ENCODE results near the gene KIAA1755. TPM values are rescaled to one million over a fixed set of nuclear protein-coding genes. Genes with fewer than 3 reads are reported as not detected.

KIAA1755 gene
- total RNA-seq, 2 donors from 2014 or later = 0.78 to 0.99 TPM

DNA sequence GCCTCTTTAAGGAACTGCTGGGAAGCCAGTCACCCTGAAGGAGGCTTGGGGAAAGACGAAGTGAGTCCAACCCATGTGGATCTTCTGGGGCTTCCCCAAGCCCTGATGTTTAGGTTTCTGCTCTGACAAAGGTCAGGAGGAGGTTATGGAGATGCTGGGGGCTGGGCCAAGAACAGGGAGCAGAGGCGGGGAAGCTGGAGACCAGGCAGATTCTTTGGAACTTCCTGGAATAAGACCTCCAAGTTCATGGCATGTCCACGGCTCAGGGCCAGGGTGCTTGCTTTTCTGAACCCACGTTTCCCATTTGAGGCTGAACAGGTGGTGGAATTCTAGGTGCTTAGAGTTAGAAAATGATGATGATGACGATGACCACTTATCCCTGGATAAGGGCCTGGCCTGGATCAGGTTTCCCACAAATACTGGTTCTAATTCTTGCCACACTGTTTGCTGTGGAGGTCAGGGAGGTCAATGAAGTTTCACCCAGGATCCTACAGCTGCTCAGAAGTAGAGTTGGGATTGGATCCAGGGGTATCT lies 65.5 kb downstream of the KIAA1755 start:
- intact Hi-C loops (cut with DNase I) = no loop called here
- 57 to 79% methylated on average over 5 of the region's 5 CpGs for WGBS, 2 donors

DNA sequence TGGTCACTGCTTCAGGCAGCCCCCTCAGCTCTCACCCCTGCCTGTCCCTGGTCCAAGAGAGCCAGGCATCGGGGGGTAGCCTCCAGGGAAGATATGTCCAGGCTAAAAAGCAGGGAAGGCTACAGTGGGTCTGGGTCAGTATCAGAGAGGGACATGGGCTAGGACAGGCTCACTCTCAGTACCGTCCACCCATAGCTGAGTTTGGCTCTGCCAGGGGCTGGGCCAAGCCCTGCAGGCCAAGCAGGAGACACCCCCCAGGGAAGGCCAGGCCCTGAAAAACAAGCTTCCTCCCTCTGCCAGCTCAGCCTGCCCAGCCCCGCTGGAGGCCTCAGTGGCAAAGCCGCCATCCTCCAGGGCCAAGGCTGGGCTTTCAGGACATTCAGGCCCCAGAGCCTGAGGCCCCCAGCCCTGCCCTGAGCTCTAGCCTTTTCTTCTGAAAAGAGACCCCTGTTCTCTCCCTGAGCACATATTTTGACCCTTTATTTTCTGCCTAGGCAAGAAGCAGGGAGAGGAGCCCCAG lies 66.9 kb downstream of the KIAA1755 start:
- intact Hi-C loops (cut with DNase I) = no loop called here
- H3K27ac ChIP-seq = no peak overlapping the region
- no peaks in the 10 kb centered on the region for H3K36me3 ChIP-seq (replicated peaks in 1 of 2; ENCODE audit: insufficient read depth in 1 of 2, low read depth in 2 of 2)
- WGBS, 2 donors = 77 to 80% methylated on average over 2 to 4 of the region's 4 CpGs
- H3K4me3 ChIP-seq = no peak overlapping the region
- DNase-seq = no peak
- ATAC-seq = no peak
- no peak for TF ChIP-seq POLR2A (IDR thresholded peaks at IDR 0.05)
- TF ChIP-seq, protein P1, sequence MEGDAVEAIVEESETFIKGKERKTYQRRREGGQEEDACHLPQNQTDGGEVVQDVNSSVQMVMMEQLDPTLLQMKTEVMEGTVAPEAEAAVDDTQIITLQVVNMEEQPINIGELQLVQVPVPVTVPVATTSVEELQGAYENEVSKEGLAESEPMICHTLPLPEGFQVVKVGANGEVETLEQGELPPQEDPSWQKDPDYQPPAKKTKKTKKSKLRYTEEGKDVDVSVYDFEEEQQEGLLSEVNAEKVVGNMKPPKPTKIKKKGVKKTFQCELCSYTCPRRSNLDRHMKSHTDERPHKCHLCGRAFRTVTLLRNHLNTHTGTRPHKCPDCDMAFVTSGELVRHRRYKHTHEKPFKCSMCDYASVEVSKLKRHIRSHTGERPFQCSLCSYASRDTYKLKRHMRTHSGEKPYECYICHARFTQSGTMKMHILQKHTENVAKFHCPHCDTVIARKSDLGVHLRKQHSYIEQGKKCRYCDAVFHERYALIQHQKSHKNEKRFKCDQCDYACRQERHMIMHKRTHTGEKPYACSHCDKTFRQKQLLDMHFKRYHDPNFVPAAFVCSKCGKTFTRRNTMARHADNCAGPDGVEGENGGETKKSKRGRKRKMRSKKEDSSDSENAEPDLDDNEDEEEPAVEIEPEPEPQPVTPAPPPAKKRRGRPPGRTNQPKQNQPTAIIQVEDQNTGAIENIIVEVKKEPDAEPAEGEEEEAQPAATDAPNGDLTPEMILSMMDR (IDR thresholded peaks at IDR 0.05) = no peak
- no peaks in the 10 kb centered on the region for H3K9me3 ChIP-seq
- no peaks in the 10 kb centered on the region for H3K4me1 ChIP-seq
- H3K27me3 ChIP-seq = no peaks in the 10 kb centered on the region

More for the DNA sequence above, 65.5 kb downstream of the KIAA1755 start:
- H3K4me1 ChIP-seq = no peaks in the 10 kb centered on the region
- no peak overlapping the region for H3K27ac ChIP-seq
- H3K4me3 ChIP-seq = no peak overlapping the region
- no peaks in the 10 kb centered on the region for H3K9me3 ChIP-seq
- TF ChIP-seq, protein P1 (IDR thresholded peaks at IDR 0.05) = no peak
- TF ChIP-seq POLR2A (IDR thresholded peaks at IDR 0.05) = no peak
- ATAC-seq (no peak), DNase-seq (no peak)
- no peaks in the 10 kb centered on the region for H3K27me3 ChIP-seq
- no peaks in the 10 kb centered on the region for H3K36me3 ChIP-seq (replicated peaks in 1 of 2; ENCODE audit: insufficient read depth in 1 of 2, low read depth in 2 of 2)

GRCh38 chr20:38192323-38192885 lies 68.1 kb downstream of the KIAA1755 start:
- WGBS, 2 donors = 75 to 80% methylated on average over 9 of the region's 9 CpGs
- Histone ChIP-seq H3K27me3 (no peaks in the 10 kb centered on the region), H3K36me3 (replicated peaks in 1 of 2; ENCODE audit: insufficient read depth in 1 of 2, low read depth in 2 of 2) (no peaks in the 10 kb centered on the region), H3K4me3 (no peak overlapping the region), H3K27ac (no peak overlapping the region), H3K4me1 (no peaks in the 10 kb centered on the region), H3K9me3 (no peaks in the 10 kb centered on the region)
- no peak for TF ChIP-seq POLR2A (IDR thresholded peaks at IDR 0.05)
- TF ChIP-seq, protein P1 (IDR thresholded peaks at IDR 0.05) = no peak
- DNase-seq (no peak), ATAC-seq (no peak)
- intact Hi-C loops (cut with DNase I) = no loop called here

DNA sequence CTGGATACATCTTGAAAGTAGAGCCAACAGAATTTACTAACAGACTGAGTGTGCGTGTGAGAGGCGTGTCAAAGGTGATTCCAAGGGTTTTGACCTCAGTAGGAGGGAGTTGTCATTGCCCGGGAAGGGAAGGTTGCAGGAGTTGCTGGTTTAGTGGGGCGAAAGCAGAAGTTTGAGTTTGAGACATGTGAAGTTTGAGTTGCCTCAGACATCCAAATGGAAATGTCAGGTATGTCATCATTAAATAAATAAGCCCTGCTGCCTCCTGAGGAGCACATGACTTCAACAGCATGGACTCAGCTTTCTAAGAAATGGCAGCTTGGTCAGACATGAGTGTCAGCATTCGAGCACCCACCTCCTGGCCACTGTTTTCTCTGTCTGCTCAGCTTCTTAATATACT lies 68.9 kb downstream of the KIAA1755 start:
- WGBS, 2 donors = 66 to 67% methylated on average over 5 of the region's 5 CpGs
- ATAC-seq = no peak
- no peak overlapping the region for H3K27ac ChIP-seq

More for the DNA sequence above, 68.9 kb downstream of the KIAA1755 start:
- Histone ChIP-seq H3K36me3 (replicated peaks in 1 of 2; ENCODE audit: insufficient read depth in 1 of 2, low read depth in 2 of 2) (no peaks in the 10 kb centered on the region), H3K9me3 (no peaks in the 10 kb centered on the region), H3K4me1 (no peaks in the 10 kb centered on the region), H3K27me3 (no peaks in the 10 kb centered on the region), H3K4me3 (no peak overlapping the region)
- TF ChIP-seq, protein P1 (IDR thresholded peaks at IDR 0.05) = no peak
- TF ChIP-seq POLR2A (IDR thresholded peaks at IDR 0.05) = no peak
- intact Hi-C loops (cut with DNase I) = no loop called here
- DNase-seq = no peak

Measured in body of pancreas (tissue), 4 donors.